ENCODE measurements around the gene SPEF1. TPM values are rescaled to one million over a fixed set of nuclear protein-coding genes. Genes with fewer than 3 reads are reported as not detected.

Gene SPEF1
- total and polyA plus RNA-seq, 2 of the 13 experiments (the other 11 are each of a cell fraction or from before 2014, with no cell fraction given): 0.11 to 0.27 TPM

DNA sequence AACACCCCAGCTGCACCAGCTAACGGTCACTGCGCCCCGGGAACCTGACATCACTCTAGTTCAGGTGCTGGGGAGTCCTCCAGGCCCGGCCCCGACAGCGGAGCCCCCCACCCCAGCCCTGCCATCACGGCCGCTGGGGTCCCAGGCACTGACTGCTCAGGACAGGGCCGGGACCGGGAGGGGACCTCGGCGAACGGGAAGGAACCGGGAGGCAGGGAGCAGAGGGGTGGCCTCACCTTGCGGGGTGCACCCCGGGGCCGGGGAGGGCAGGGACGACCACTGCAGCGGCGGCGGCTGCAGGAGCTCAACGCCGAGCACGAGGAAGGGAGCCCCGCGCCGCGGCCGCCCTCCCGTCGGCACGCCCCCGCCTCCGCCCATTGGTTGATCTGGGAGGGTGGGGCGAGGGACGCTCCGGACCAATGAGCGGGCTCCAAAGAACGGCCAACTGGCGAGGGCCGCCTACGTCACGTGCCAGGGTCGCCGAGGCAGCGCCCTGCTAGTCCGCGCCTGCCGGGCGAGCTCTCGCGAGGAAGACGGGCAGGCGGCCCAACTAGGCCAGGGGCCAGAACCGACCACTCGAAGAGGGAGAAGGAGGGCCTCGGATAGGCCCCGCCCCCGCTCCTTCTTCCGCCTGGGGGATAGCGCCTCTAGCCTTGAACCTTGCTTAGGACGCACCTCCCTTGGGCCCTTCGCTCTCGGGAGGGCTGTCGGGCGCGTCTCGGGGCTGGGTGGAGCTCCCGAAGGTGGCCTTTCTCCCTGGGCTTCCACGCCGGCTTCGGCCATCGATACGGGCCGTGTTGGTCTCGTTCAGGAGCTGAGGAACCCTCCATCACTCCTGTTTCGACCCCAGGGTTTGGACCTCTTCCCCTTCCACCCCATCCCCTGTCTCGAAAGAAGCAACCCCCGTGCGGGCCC lies 13.6 kb downstream of the SPEF1 start, which contains the start of gene ADISSP (continued):
- TF ChIP-seq ZNF556 (CRISPR knock-in tag; IDR thresholded peaks at IDR 0.05; ENCODE audit: borderline replicate concordance): peak; percentile 50; the same call in 1 of the 2 replicates
- TF ChIP-seq CENPX (CRISPR knock-in tag; IDR thresholded peaks at IDR 0.05): no peak
- TF ChIP-seq, protein P1, sequence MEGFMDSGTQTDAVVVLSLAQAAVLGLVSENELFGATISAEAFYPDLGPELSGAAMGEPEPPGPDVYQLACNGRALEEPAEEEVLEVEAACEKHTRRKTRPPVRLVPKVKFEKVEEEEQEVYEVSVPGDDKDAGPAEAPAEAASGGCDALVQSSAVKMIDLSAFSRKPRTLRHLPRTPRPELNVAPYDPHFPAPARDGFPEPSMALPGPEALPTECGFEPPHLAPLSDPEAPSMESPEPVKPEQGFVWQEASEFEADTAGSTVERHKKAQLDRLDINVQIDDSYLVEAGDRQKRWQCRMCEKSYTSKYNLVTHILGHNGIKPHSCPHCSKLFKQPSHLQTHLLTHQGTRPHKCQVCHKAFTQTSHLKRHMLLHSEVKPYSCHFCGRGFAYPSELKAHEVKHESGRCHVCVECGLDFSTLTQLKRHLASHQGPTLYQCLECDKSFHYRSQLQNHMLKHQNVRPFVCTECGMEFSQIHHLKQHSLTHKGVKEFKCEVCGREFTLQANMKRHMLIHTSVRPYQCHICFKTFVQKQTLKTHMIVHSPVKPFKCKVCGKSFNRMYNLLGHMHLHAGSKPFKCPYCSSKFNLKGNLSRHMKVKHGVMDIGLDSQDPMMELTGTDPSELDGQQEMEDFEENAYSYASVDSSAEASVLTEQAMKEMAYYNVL (CRISPR knock-in tag; IDR thresholded peaks at IDR 0.05; ENCODE audit: borderline replicate concordance): peak; percentile 73
- peak; percentile 96 for TF ChIP-seq ZNF788 (CRISPR knock-in tag; IDR thresholded peaks at IDR 0.05; ENCODE audit: borderline replicate concordance)
- peak; percentile 83 for TF ChIP-seq ZSCAN31 (CRISPR knock-in tag; IDR thresholded peaks at IDR 0.05; ENCODE audit: low read depth)
- TF ChIP-seq ZNF75D (CRISPR knock-in tag; IDR thresholded peaks at IDR 0.05; ENCODE audit: borderline replicate concordance): no peak
- no peak; the same call in 1 of the 2 replicates for TF ChIP-seq ZNF839 (CRISPR knock-in tag; IDR thresholded peaks at IDR 0.05; ENCODE audit: borderline replicate concordance)
- no peak for TF ChIP-seq XRCC5 (optimal IDR thresholded peaks at IDR 0.05; ENCODE audit: low read length)
- TF ChIP-seq SPEN (CRISPR knock-in tag; IDR thresholded peaks at IDR 0.05; ENCODE audit: low read depth): peak; percentile 97
- TF ChIP-seq PLRG1 (conservative IDR thresholded peaks at IDR 0.05): no peak
- peak; percentile 96 for TF ChIP-seq U2AF1 (optimal IDR thresholded peaks at IDR 0.05; ENCODE audit: low read depth, low read length)
- peak; percentile 90; the same call in 1 of the 2 replicates for TF ChIP-seq SMYD3 (CRISPR knock-in tag; IDR thresholded peaks at IDR 0.05)
- TF ChIP-seq GATAD1 (CRISPR knock-in tag; IDR thresholded peaks at IDR 0.05): peak; percentile 89
- TF ChIP-seq CREB1 (IDR thresholded peaks at IDR 0.05): peak; percentile 94
- TF ChIP-seq CREB1 (CRISPR knock-in tag; IDR thresholded peaks at IDR 0.05): no peak
- TF ChIP-seq AGO2 (optimal IDR thresholded peaks at IDR 0.05; ENCODE audit: low read depth, low read length): no peak
- TF ChIP-seq IRF2 (CRISPR knock-in tag; IDR thresholded peaks at IDR 0.05): peak; percentile 30
- TF ChIP-seq FOXC1 (CRISPR knock-in tag; IDR thresholded peaks at IDR 0.05; ENCODE audit: borderline replicate concordance): peak; percentile 99
- peak; percentile 36; the same call in 1 of the 2 replicates for TF ChIP-seq ONECUT2 (CRISPR knock-in tag; IDR thresholded peaks at IDR 0.05)
- TF ChIP-seq NCOA5 (CRISPR knock-in tag; IDR thresholded peaks at IDR 0.05): 0 out of 2 replicates have a peak, but pooled peaks have one; percentile 84
- TF ChIP-seq, protein P2, sequence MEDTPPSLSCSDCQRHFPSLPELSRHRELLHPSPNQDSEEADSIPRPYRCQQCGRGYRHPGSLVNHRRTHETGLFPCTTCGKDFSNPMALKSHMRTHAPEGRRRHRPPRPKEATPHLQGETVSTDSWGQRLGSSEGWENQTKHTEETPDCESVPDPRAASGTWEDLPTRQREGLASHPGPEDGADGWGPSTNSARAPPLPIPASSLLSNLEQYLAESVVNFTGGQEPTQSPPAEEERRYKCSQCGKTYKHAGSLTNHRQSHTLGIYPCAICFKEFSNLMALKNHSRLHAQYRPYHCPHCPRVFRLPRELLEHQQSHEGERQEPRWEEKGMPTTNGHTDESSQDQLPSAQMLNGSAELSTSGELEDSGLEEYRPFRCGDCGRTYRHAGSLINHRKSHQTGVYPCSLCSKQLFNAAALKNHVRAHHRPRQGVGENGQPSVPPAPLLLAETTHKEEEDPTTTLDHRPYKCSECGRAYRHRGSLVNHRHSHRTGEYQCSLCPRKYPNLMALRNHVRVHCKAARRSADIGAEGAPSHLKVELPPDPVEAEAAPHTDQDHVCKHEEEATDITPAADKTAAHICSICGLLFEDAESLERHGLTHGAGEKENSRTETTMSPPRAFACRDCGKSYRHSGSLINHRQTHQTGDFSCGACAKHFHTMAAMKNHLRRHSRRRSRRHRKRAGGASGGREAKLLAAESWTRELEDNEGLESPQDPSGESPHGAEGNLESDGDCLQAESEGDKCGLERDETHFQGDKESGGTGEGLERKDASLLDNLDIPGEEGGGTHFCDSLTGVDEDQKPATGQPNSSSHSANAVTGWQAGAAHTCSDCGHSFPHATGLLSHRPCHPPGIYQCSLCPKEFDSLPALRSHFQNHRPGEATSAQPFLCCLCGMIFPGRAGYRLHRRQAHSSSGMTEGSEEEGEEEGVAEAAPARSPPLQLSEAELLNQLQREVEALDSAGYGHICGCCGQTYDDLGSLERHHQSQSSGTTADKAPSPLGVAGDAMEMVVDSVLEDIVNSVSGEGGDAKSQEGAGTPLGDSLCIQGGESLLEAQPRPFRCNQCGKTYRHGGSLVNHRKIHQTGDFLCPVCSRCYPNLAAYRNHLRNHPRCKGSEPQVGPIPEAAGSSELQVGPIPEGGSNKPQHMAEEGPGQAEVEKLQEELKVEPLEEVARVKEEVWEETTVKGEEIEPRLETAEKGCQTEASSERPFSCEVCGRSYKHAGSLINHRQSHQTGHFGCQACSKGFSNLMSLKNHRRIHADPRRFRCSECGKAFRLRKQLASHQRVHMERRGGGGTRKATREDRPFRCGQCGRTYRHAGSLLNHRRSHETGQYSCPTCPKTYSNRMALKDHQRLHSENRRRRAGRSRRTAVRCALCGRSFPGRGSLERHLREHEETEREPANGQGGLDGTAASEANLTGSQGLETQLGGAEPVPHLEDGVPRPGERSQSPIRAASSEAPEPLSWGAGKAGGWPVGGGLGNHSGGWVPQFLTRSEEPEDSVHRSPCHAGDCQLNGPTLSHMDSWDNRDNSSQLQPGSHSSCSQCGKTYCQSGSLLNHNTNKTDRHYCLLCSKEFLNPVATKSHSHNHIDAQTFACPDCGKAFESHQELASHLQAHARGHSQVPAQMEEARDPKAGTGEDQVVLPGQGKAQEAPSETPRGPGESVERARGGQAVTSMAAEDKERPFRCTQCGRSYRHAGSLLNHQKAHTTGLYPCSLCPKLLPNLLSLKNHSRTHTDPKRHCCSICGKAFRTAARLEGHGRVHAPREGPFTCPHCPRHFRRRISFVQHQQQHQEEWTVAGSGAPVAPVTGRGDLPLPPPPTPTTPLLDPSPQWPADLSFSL (CRISPR knock-in tag; IDR thresholded peaks at IDR 0.05): 0 out of 2 replicates have a peak, but pooled peaks have one; percentile 2
- TF ChIP-seq NKX3-1 (CRISPR knock-in tag; IDR thresholded peaks at IDR 0.05): peak; percentile 86
